ENCODE measurements around the gene SNX7. TPM values are rescaled to one million over a fixed set of nuclear protein-coding genes. Genes with fewer than 3 reads are reported as not detected.

Gene SNX7
- total RNA-seq, 4 donors from 2014 or later: 9.9 to 27.0 (median 18.3) TPM

GRCh38 chr1:98796049-98796448 lies 134.5 kb downstream of the SNX7 start:
- H3K4me3 ChIP-seq: no peak overlapping the region
- TF ChIP-seq POLR2A (IDR thresholded peaks at IDR 0.05): no peak
- TF ChIP-seq, protein P1, sequence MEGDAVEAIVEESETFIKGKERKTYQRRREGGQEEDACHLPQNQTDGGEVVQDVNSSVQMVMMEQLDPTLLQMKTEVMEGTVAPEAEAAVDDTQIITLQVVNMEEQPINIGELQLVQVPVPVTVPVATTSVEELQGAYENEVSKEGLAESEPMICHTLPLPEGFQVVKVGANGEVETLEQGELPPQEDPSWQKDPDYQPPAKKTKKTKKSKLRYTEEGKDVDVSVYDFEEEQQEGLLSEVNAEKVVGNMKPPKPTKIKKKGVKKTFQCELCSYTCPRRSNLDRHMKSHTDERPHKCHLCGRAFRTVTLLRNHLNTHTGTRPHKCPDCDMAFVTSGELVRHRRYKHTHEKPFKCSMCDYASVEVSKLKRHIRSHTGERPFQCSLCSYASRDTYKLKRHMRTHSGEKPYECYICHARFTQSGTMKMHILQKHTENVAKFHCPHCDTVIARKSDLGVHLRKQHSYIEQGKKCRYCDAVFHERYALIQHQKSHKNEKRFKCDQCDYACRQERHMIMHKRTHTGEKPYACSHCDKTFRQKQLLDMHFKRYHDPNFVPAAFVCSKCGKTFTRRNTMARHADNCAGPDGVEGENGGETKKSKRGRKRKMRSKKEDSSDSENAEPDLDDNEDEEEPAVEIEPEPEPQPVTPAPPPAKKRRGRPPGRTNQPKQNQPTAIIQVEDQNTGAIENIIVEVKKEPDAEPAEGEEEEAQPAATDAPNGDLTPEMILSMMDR (IDR thresholded peaks at IDR 0.05): no peak
- no peak for DNase-seq
- H3K27me3 ChIP-seq: no peaks in the 10 kb centered on the region
- H3K9me3 ChIP-seq: no peaks in the 10 kb centered on the region
- no peaks in the 10 kb centered on the region for H3K4me1 ChIP-seq
- H3K27ac ChIP-seq: no peak overlapping the region
- H3K36me3 ChIP-seq: no peaks in the 10 kb centered on the region

DNA sequence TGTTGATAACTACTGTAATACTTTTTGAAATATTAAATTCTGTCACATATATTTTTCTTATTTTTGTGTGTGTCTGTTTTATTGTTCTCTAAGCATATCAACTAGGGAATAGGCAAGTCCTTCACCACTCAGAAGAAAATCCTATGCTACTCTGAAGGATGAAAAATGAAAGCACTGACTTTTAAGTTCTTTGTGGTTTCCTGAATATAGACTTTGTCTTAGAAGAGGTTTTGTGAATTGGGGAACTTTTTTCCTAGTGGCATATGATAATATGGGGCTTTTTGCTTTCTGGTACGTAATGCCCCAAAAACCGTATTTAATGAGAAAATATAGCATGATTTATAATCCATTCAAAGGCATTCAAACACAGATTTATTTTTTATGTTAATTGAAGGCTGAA lies 136.0 kb downstream of the SNX7 start:
- no peak for TF ChIP-seq POLR2A (IDR thresholded peaks at IDR 0.05)
- TF ChIP-seq, protein P1 (IDR thresholded peaks at IDR 0.05): no peak
- Histone ChIP-seq H3K9me3 (no peaks in the 10 kb centered on the region), H3K4me1 (no peaks in the 10 kb centered on the region), H3K4me3 (no peak overlapping the region), H3K36me3 (no peaks in the 10 kb centered on the region), H3K27ac (no peak overlapping the region), H3K27me3 (no peaks in the 10 kb centered on the region)
- DNase-seq: no peak
